Measurements from ENCODE around the gene TUNAR. TPM values are rescaled to one million over a fixed set of nuclear protein-coding genes. Genes with fewer than 3 reads are reported as not detected.

The TUNAR gene
- 0.05 TPM for polyA plus RNA-seq (2013)

DNA sequence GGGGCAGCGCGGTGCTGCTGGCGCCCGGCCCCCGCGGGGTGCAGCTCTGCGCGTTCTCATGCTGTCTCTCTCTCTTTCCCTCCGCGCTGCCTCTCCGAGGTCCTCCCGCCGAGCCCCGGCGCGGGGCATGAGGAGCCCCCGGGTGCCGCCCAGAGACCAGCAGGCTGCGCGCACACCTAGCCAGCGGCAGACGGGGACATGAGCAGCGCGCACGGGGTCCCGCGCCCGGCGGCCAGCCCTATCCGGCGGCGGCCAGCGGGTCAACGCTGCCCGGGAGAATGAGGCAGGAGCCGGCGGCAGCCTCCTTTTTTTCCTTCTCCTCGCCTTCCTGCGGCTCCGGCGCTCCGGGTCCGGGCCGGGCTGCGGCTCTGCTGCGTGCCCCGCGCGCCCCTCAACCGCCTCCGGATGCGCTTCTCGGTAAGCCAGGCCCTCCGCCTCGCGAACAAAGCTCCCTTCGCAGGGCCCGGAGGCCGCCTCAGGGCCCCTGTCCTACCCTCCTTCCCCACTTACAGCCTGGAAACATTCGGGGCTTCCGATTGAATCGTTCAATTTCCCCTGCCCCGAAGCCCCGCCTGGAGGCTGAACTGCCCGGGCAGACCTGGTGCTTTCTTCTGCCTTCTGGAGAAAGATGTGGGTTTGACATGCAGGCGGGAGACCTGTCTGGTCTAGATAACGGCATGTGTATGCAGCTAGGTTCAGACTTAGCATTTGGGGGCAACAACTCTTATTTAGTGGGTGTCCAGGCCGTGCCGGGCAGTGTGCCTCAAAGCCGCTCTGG, at the start of gene TUNAR:
TUNAR (plus strand) TSS at position 72 of the 778 bp plus-strand sequence.
- peak in 2 of 3 donors; percentile 2 to 19 for DNase-seq
- CTCF ChIA-PET: no interaction called here
- Histone ChIP-seq H3K4me1 (ENCODE audit: control extremely low read depth in 1 of 4, control insufficient read depth in 4 of 4, insufficient read depth in 4 of 4, low read length in 3 of 4) (peaks cover 0 to 14% (median 4%) of the 10 kb centered on the region in 4 experiments), H3K9me3 (ENCODE audit: control extremely low read depth in 1 of 5, control insufficient read depth in 4 of 5, insufficient read depth in 2 of 5, low read depth in 1 of 5, low read length in 4 of 5) (peaks cover 0 to 6% (median 0%) of the 10 kb centered on the region in 5 experiments), H3K27me3 (replicated peaks in 2 of 5; ENCODE audit: control insufficient read depth in 4 of 5, insufficient read depth in 5 of 5, low read length in 4 of 5) (peaks cover 15 to 85% (median 28%) of the 10 kb centered on the region in 5 experiments), H3K4me3 (ENCODE audit: control insufficient read depth in 1 of 7, extremely low read depth in 1 of 7, insufficient read depth in 4 of 7, low read depth in 2 of 7, low read length in 6 of 7) (peak within 1 kb of the TSS in 5 of 7 experiments; percentile 6 to 45 (median 24)), H3K27ac (ENCODE audit: insufficient read depth in 1 of 2, low read depth in 1 of 2, low read length in 2 of 2, poor library complexity in 1 of 2, severe bottlenecking in 2 of 2) (no peak within 1 kb of the TSS), H3K36me3 (ENCODE audit: control insufficient read depth in 4 of 4, insufficient read depth in 4 of 4, low read length in 3 of 4) (no peaks in the 10 kb centered on the region)
- POLR2A ChIA-PET: no interaction called here
- 1% methylated on average over 69 of the region's 70 CpGs for WGBS (ENCODE audit: insufficient coverage)

DNA sequence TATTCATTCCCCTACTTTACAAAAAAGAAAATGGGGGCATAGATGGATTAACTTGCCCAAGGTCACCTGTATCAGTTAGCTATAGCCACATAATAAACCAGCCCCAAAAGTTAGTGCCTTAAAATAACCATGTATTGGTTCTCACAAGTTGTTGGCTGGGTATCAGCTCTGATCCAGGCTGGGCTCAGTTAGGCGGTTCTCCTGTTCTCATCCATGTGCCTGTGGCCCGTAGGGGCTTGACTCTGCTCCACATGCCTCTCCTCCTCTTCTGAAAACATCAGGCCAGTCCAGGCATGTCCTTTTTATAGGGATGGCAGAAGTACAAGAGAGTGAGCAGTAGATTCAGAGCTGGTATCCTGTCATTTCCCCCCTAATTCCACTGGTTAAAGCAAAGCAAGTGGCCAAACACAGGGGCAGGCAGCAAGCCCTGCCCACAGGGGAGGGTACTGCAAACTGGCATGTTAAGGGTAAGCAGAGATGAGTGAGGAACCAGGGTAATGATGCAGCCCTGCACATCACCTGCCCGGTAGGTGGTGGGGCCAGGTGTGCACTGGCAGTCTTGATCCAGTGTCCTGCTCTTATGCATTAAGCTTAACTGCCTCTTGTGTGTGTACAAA, 47.9 kb upstream of the TUNAR start:
- no peaks in the 10 kb centered on the region for H3K36me3 ChIP-seq (ENCODE audit: control insufficient read depth in 4 of 4, insufficient read depth in 4 of 4, low read length in 3 of 4)
- no peak for DNase-seq
- CTCF ChIA-PET: no interaction called here
- 100% methylated on average over 1 of the region's 3 CpGs for WGBS (ENCODE audit: insufficient coverage)
- peaks cover 0 to 16% (median 0%) of the 10 kb centered on the region in 5 experiments for H3K27me3 ChIP-seq (replicated peaks in 2 of 5; ENCODE audit: control insufficient read depth in 4 of 5, insufficient read depth in 5 of 5, low read length in 4 of 5)
- H3K9me3 ChIP-seq (ENCODE audit: control extremely low read depth in 1 of 5, control insufficient read depth in 4 of 5, insufficient read depth in 2 of 5, low read depth in 1 of 5, low read length in 4 of 5): no peaks in the 10 kb centered on the region
- no peak overlapping the region for H3K4me3 ChIP-seq (ENCODE audit: control insufficient read depth in 1 of 7, extremely low read depth in 1 of 7, insufficient read depth in 4 of 7, low read depth in 2 of 7, low read length in 6 of 7)
- no peaks in the 10 kb centered on the region for H3K4me1 ChIP-seq (ENCODE audit: control extremely low read depth in 1 of 4, control insufficient read depth in 4 of 4, insufficient read depth in 4 of 4, low read length in 3 of 4)
- POLR2A ChIA-PET: no interaction called here
- H3K27ac ChIP-seq (ENCODE audit: insufficient read depth in 1 of 2, low read depth in 1 of 2, low read length in 2 of 2, poor library complexity in 1 of 2, severe bottlenecking in 2 of 2): no peak overlapping the region

DNA sequence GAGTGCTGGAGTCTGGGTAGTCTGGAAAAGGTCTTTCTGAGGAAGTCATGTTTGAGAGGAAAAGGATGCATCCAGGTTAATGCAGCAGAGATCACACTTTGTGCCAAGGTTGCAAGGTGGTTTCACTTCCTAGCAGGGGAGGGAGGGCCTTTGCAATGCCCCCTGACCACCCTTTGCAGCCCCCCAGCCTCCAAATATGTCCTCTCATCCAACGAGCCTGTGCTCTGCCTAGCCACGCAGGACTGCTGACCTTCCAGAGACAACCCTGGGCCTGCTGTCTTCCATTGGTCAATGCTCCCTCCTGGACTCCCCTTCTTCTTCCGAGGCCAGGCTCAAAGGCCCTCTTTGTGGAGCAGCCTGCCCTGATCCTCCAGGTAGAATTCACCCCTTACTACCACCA, 47.3 kb upstream of the TUNAR start:
- CTCF ChIA-PET: no interaction called here
- H3K36me3 ChIP-seq (ENCODE audit: control insufficient read depth in 4 of 4, insufficient read depth in 4 of 4, low read length in 3 of 4): no peaks in the 10 kb centered on the region
- no peaks in the 10 kb centered on the region for H3K4me1 ChIP-seq (ENCODE audit: control extremely low read depth in 1 of 4, control insufficient read depth in 4 of 4, insufficient read depth in 4 of 4, low read length in 3 of 4)
- H3K4me3 ChIP-seq (ENCODE audit: control insufficient read depth in 1 of 7, extremely low read depth in 1 of 7, insufficient read depth in 4 of 7, low read depth in 2 of 7, low read length in 6 of 7): no peak overlapping the region
- DNase-seq: no peak
- WGBS (ENCODE audit: insufficient coverage): 92% methylated on average over 3 of the region's 3 CpGs
- H3K27ac ChIP-seq (ENCODE audit: insufficient read depth in 1 of 2, low read depth in 1 of 2, low read length in 2 of 2, poor library complexity in 1 of 2, severe bottlenecking in 2 of 2): no peak overlapping the region
- no peaks in the 10 kb centered on the region for H3K9me3 ChIP-seq (ENCODE audit: control extremely low read depth in 1 of 5, control insufficient read depth in 4 of 5, insufficient read depth in 2 of 5, low read depth in 1 of 5, low read length in 4 of 5)
- POLR2A ChIA-PET: no interaction called here
- peaks cover 0 to 16% (median 0%) of the 10 kb centered on the region in 5 experiments for H3K27me3 ChIP-seq (replicated peaks in 2 of 5; ENCODE audit: control insufficient read depth in 4 of 5, insufficient read depth in 5 of 5, low read length in 4 of 5)

DNA sequence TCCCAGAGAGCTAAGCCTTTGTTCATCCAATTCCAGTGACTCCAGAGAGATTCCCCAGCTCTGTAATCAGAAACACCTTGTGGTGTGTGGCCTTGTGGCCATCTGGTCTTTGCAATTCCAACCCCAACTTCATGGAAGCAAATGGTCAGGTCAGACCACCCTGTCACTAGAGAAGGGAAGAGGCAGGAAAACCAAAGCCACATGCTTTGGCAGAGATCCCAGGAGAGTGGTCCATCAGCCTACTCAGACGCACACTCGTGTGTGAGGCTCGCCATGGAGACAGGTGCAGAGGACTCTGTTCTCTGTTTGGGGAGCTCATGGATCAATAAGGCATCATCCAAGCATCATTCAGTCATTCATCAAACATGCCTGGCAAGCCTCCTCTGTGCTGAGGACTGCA, 46.2 kb upstream of the TUNAR start:
- H3K36me3 ChIP-seq (ENCODE audit: control insufficient read depth in 4 of 4, insufficient read depth in 4 of 4, low read length in 3 of 4): no peaks in the 10 kb centered on the region
- H3K27ac ChIP-seq (ENCODE audit: insufficient read depth in 1 of 2, low read depth in 1 of 2, low read length in 2 of 2, poor library complexity in 1 of 2, severe bottlenecking in 2 of 2): no peak overlapping the region
- H3K4me3 ChIP-seq (ENCODE audit: control insufficient read depth in 1 of 7, extremely low read depth in 1 of 7, insufficient read depth in 4 of 7, low read depth in 2 of 7, low read length in 6 of 7): no peak overlapping the region
- no peaks in the 10 kb centered on the region for H3K4me1 ChIP-seq (ENCODE audit: control extremely low read depth in 1 of 4, control insufficient read depth in 4 of 4, insufficient read depth in 4 of 4, low read length in 3 of 4)
- no peaks in the 10 kb centered on the region for H3K9me3 ChIP-seq (ENCODE audit: control extremely low read depth in 1 of 5, control insufficient read depth in 4 of 5, insufficient read depth in 2 of 5, low read depth in 1 of 5, low read length in 4 of 5)
- ChIA-PET POLR2A (interaction anchor here (0.9 kb wide), 1 partner anchor 10 kb away, joined by 3 read pairs; no protein-coding TSS in a partner anchor), CTCF (no interaction called here)
- DNase-seq: no peak
- H3K27me3 ChIP-seq (replicated peaks in 2 of 5; ENCODE audit: control insufficient read depth in 4 of 5, insufficient read depth in 5 of 5, low read length in 4 of 5): peaks cover 0 to 16% (median 0%) of the 10 kb centered on the region in 5 experiments
- 22% methylated on average over 3 of the region's 3 CpGs for WGBS (ENCODE audit: insufficient coverage)

DNA sequence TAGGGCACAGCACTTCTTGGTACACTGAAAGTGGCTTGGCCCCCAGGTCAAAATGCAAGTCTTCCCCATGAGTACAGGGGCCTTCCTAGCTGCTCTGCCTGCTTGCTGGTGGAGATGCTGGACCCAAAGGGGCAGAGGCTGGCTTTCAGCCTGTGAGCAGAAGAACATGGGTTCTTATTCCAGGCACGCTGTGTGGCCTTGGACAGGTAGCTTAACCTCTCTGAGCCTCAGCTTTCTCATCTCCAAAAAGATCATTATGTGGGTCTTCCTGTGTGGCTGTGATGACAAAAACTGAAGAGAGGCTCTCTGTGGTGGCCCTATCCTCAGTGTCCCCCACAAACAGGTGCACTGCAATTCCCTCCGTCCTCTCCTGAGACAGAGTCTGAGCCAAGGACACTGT, 45.6 kb upstream of the TUNAR start:
- CTCF ChIA-PET: no interaction called here
- POLR2A ChIA-PET: interaction anchor here (0.9 kb wide), 1 partner anchor 10 kb away, joined by 3 read pairs; no protein-coding TSS in a partner anchor
- H3K4me1 ChIP-seq (ENCODE audit: control extremely low read depth in 1 of 4, control insufficient read depth in 4 of 4, insufficient read depth in 4 of 4, low read length in 3 of 4): no peaks in the 10 kb centered on the region
- peaks cover 0 to 13% (median 0%) of the 10 kb centered on the region in 5 experiments for H3K27me3 ChIP-seq (replicated peaks in 2 of 5; ENCODE audit: control insufficient read depth in 4 of 5, insufficient read depth in 5 of 5, low read length in 4 of 5)
- no peak for DNase-seq
- 100% methylated on average over 1 of the region's 2 CpGs for WGBS (ENCODE audit: insufficient coverage)
- H3K4me3 ChIP-seq (ENCODE audit: control insufficient read depth in 1 of 7, extremely low read depth in 1 of 7, insufficient read depth in 4 of 7, low read depth in 2 of 7, low read length in 6 of 7): no peak overlapping the region
- no peaks in the 10 kb centered on the region for H3K36me3 ChIP-seq (ENCODE audit: control insufficient read depth in 4 of 4, insufficient read depth in 4 of 4, low read length in 3 of 4)
- H3K9me3 ChIP-seq (ENCODE audit: control extremely low read depth in 1 of 5, control insufficient read depth in 4 of 5, insufficient read depth in 2 of 5, low read depth in 1 of 5, low read length in 4 of 5): no peaks in the 10 kb centered on the region
- no peak overlapping the region for H3K27ac ChIP-seq (ENCODE audit: insufficient read depth in 1 of 2, low read depth in 1 of 2, low read length in 2 of 2, poor library complexity in 1 of 2, severe bottlenecking in 2 of 2)

DNA sequence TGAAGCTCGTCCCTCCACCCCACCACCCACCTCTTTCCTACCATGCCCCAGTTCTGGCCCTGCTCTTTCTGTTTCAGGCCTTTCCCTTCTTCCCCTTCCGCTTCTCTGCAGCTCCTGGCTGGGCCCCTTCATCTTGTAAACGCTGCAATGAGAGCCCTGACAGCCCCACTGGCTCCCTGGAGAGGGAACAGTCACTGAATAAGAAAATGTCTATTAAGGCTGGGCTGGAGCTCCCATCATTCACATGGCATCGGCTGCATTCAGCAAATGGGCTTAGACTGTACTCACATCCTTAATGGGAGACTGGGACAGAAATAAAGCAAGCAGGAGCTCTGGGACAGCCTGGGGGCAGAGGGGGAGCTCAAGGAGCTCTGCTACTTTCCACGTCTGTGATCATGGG, 45.2 kb upstream of the TUNAR start:
- H3K9me3 ChIP-seq (ENCODE audit: control extremely low read depth in 1 of 5, control insufficient read depth in 4 of 5, insufficient read depth in 2 of 5, low read depth in 1 of 5, low read length in 4 of 5): no peaks in the 10 kb centered on the region
- H3K4me1 ChIP-seq (ENCODE audit: control extremely low read depth in 1 of 4, control insufficient read depth in 4 of 4, insufficient read depth in 4 of 4, low read length in 3 of 4): no peaks in the 10 kb centered on the region
- H3K4me3 ChIP-seq (ENCODE audit: control insufficient read depth in 1 of 7, extremely low read depth in 1 of 7, insufficient read depth in 4 of 7, low read depth in 2 of 7, low read length in 6 of 7): no peak overlapping the region
- no peaks in the 10 kb centered on the region for H3K36me3 ChIP-seq (ENCODE audit: control insufficient read depth in 4 of 4, insufficient read depth in 4 of 4, low read length in 3 of 4)
- WGBS (ENCODE audit: insufficient coverage): 80% methylated on average over 3 of the region's 5 CpGs
- ChIA-PET POLR2A (no interaction called here), CTCF (no interaction called here)
- no peak overlapping the region for H3K27ac ChIP-seq (ENCODE audit: insufficient read depth in 1 of 2, low read depth in 1 of 2, low read length in 2 of 2, poor library complexity in 1 of 2, severe bottlenecking in 2 of 2)
- DNase-seq: no peak
- peaks cover 0 to 12% (median 0%) of the 10 kb centered on the region in 5 experiments for H3K27me3 ChIP-seq (replicated peaks in 2 of 5; ENCODE audit: control insufficient read depth in 4 of 5, insufficient read depth in 5 of 5, low read length in 4 of 5)

DNA sequence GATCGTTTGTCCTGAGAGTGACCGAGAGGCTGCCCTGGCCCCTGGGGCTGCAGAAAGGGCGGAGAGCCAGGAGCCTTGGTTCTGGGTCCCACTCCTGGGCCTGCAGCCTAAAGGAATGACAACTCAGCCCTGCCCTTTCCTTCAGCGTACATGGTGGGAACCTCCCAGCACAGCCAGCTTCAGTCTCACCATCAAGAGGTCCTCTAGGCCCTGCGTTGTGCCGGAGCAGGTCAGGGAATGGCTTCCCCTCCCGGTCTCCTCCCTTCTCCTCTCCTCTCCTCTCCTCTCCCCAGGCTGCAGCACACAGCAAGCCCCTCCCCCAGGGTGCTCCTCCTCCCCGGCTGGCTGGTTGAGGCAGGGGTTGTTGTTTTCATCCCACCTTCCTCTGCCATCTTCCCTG, 44.6 kb upstream of the TUNAR start:
- peaks cover 0 to 12% (median 0%) of the 10 kb centered on the region in 5 experiments for H3K27me3 ChIP-seq (replicated peaks in 2 of 5; ENCODE audit: control insufficient read depth in 4 of 5, insufficient read depth in 5 of 5, low read length in 4 of 5)
- ChIA-PET POLR2A (no interaction called here), CTCF (no interaction called here)
- no peak overlapping the region for H3K27ac ChIP-seq (ENCODE audit: insufficient read depth in 1 of 2, low read depth in 1 of 2, low read length in 2 of 2, poor library complexity in 1 of 2, severe bottlenecking in 2 of 2)
- H3K4me3 ChIP-seq (ENCODE audit: control insufficient read depth in 1 of 7, extremely low read depth in 1 of 7, insufficient read depth in 4 of 7, low read depth in 2 of 7, low read length in 6 of 7): no peak overlapping the region
- no peaks in the 10 kb centered on the region for H3K36me3 ChIP-seq (ENCODE audit: control insufficient read depth in 4 of 4, insufficient read depth in 4 of 4, low read length in 3 of 4)
- no peak for DNase-seq
- H3K4me1 ChIP-seq (ENCODE audit: control extremely low read depth in 1 of 4, control insufficient read depth in 4 of 4, insufficient read depth in 4 of 4, low read length in 3 of 4): no peaks in the 10 kb centered on the region
- 48% methylated on average over 6 of the region's 8 CpGs for WGBS (ENCODE audit: insufficient coverage)
- H3K9me3 ChIP-seq (ENCODE audit: control extremely low read depth in 1 of 5, control insufficient read depth in 4 of 5, insufficient read depth in 2 of 5, low read depth in 1 of 5, low read length in 4 of 5): no peaks in the 10 kb centered on the region
